HG03439 (cell line): ENCODE results near the gene KCTD1.
"Not testable (repeated sequence)": the region's sequence is repeated elsewhere in the genome, so short reads cannot be mapped to it uniquely, and the experiment has no call there.

ENCODE experiments used
- ATAC-seq: cut with Tn5 transposase; IDR thresholded peaks from one replicate; pipeline ENCODE4 v1.9.1; 2021; ENCODE audit warnings: mild to moderate bottlenecking, moderate library complexity; ENCODE audit not compliant: unreplicated experiment

Gene KCTD1

GRCh38 chr18:26460449-26461091, 87.8 kb downstream of the KCTD1 start:
- peak; percentile 83 for ATAC-seq

DNA sequence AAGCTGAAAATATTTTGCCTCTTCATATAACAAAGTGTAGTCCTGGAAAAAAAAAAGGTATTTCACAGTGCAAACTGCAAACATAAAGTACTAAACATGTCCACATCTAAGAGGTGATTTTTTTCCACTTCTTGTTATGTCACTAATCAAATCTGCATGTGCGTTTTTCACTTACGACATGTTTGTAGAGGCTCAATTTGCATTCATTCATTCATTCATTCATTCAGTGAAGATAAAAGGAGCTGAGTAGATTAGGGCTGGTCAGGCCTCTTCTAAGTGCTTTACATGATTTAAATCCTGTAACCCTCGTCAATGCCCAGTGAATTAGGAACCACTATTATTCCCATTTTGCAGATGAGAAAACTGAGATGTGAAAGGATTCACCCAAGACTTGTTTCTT, 88.5 kb downstream of the KCTD1 start:
- no peak for ATAC-seq

DNA sequence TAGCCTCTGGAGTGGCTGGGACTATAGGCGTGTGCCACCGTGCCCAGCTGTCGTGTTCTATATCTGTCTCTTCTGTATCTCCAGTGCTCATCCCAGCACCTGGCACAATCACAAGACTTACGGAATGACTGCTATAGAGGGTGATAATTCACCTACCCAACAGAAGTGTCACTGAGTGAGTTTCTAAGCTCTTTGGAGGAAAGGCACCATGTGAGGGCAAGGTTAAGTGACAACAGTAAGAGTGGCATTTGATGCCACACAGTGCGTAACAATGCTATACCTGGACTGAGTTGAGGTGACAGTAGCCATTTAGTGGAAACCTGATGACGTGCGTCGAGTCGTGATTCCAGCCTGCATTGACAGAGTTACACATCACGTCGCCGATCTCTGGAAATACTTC, 89.0 kb downstream of the KCTD1 start:
- no peak for ATAC-seq

- ATAC-seq: peak; percentile 48
Observed at GRCh38 chr18:26458526-26459232, 89.7 kb downstream of the KCTD1 start.

GRCh38 chr18:26457611-26458353, 90.6 kb downstream of the KCTD1 start:
- ATAC-seq: no peak

- no peak for ATAC-seq
Observed at GRCh38 chr18:26457195-26457594, 91.2 kb downstream of the KCTD1 start.

DNA sequence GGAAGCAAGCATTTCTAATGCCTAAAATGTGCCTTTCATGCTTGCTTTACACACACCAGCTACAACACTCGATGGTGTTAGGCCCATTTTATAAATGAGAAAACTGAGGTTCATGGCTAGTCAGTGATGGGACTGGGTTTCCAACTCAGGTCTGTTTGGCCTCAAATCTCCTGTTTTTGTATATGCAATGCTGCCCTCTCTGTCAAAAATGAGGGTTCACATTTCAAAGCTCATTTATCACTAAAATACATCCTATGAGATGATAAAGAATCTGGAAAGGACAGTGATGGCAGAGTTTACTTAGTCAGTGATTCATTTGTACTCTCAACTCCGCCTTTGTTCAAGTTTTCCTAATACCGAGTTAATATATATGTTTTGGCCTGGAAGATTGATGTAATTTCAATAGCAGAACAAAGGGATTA, 92.3 kb downstream of the KCTD1 start:
- ATAC-seq: no peak

DNA sequence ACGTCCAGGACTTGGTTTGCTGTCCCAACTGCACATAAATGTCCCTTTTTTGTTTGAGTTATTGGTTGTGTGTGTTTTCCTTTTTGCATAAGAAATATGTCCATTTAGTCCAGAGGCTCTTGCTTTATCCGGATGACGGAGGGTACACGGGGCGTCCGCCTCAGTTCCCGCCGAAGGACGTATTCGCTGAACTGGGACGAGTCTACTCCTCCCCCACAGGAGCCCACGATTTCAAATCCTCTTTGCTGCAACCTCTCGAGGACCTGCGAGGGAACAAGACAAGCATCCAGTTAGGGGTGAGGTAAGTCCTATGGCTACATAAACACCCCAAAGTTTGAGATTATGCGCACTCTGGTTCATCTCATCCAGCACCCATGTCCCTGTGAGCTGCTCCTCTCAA, 92.7 kb downstream of the KCTD1 start:
- ATAC-seq: no peak

- ATAC-seq: no peak
Observed at GRCh38 chr18:26454616-26455015, 93.7 kb downstream of the KCTD1 start.

DNA sequence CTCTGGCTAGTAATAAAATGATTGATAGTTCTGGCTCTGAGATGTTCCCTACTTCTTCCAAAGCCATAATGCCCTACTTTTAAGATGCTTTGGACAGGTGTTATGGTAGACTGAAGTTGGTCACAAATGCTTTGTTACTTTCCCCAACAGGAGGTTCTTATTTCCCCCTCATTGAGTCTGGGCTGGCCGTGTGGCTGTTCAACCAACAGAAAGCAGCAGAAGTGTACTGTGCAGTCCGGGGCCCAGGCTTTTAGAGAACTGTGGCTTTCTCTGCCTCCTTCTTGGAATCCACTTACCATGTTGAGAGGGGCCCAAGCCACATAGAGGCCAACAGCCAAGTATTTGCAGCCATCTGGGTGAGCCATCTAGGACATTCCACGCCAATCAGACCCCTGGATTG, 94.2 kb downstream of the KCTD1 start:
- ATAC-seq: no peak

GRCh38 chr18:26453386-26453901, 94.9 kb downstream of the KCTD1 start:
- no peak for ATAC-seq

DNA sequence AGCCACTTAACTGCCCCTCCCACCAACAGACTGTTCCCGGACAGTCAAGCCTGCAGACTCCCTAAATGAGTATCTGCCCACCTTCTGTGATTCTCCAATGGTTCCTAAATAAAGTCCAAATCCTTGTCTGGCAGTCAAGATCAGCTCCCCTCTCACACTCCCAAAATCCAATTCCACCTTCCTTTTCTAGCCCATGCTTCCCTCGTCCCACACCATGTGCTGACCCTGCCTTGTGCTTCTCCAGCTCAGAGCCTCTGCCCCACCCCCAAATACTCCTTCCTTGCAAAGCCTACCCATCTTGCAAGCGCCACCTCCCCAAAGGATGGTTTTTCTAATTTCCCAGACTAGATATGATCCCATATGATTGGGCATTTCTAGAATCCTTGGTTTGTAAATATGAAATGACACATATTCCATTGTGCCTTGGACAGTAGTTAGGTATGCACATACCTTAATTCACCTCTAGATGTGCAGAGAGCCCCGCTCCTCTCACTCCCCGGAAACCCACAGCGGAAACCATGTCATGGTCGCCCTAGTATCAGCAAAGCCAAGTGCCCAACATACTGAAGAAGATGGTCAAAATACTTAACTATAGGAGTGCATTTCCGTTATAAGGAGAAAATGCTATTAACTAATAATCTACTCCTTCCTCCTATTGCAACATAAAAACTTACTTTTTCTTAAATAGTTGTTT, 97.2 kb downstream of the KCTD1 start:
- no peak for ATAC-seq

DNA sequence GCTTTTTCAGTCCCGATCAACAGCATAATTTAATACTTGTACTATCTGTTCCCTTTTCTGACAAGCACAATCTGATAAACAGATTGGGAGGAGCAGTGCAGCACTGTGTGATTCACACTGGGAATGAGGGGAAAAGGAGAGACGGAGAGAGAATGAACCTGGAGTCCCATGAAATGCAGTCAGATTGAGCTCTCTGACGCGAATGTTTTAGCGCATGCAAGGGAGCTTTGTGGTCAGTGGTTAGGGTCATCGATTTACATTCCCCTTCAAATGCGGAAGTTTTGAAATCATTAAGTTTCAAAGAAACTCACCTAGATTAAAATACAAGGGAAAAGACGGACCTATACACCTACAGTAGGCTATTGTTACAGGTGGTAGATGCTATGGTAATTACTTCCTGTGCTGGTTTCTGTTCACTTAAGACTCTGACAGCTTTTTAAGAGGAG, 99.6 kb downstream of the KCTD1 start:
- ATAC-seq: no peak

DNA sequence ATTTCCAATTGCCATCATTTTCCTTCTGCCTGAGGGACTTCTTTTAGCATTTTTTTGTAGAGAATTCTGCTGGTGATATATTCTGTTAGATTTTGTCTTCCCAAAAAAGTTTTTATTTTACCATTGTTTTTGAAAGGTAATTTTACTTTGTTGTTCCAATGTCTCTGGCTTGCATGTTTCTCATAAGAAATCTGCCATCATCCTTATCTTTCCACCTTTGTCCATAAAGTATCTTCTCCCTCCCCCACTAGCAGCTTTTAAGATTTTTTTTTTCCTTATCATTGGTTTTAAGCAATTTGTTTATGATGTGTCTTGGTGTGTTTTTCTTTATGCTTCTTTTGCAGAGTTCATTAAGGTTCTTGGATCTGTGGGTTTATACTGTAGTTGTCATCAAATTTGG, 104.5 kb downstream of the KCTD1 start:
- no peak for ATAC-seq

GRCh38 chr18:26442126-26442525, 106.2 kb downstream of the KCTD1 start:
- ATAC-seq: no peak

DNA sequence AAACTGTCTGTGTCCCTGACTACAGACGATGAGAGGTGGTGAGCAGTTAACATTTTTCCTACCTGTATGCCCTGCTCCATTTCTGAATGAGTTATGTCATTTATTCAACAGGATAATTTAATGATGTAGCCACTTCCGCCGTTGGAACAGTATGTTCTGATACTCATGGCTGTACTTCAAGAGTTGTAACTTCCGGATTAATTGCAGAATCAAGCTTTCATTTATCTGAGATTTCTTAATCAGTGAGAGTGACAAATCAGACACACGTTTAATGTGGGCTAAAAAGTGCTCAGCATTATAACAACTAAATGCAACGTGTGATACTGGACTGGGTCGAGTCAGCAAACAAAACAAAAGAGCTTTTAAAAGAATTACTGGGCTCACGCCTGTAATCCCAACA, 107.7 kb downstream of the KCTD1 start:
- ATAC-seq: no peak

DNA sequence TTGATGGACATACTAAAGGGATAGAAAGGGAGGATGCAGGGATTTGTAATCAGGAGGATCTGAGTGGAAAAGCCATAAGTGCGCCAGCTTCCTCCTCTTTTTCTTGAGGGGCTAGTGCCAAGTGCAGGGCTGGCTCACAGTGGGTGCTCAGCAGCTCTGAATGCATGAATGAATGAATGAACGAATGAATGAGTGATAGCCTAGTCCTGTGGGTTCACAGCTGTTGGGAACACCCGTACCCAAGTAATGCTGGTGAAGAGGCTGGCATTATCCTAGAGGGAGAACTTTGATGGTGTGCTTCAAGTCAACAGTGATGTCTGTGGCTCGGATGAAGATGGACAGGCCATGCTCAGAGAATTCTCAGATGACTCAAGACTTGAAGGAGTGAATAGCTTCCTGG, 108.8 kb downstream of the KCTD1 start:
- ATAC-seq: no peak

GRCh38 chr18:26438980-26439379, 109.4 kb downstream of the KCTD1 start:
- ATAC-seq: peak; percentile 99

GRCh38 chr18:26437634-26438033, 110.7 kb downstream of the KCTD1 start:
- not testable (repeated sequence) for ATAC-seq

GRCh38 chr18:26436176-26437051, 111.9 kb downstream of the KCTD1 start:
- ATAC-seq: no peak
